Esophagus mucosa (tissue), 1 donor: Measurements from ENCODE around the gene ALDH16A1. TPM values are rescaled to one million over a fixed set of nuclear protein-coding genes. Genes with fewer than 3 reads are reported as not detected.

Experiments
- ATAC-seq: fragments of 200-7000 bp; cut with Tn5 transposase; one replicate; pipeline ENCODE4 v1.9.1; 2020
- total RNA-seq: library from RNA; stranded (reverse); gene quantifications from one replicate; pipeline ENCODE4 v1.2.4, GENCODE V29; 2023
- donor health status: DM: yes; HTN: yes; CAD: no.

The ALDH16A1 gene
- total RNA-seq, 1 donor from 2014 or later, result 27.2 TPM

GRCh38 chr19:49489601-49490167, 36.7 kb downstream of the ALDH16A1 start:
- no peak for ATAC-seq

- ATAC-seq, result no peak
These were observed 37.4 kb downstream of the ALDH16A1 start for GRCh38 chr19:49490287-49491029.

- ATAC-seq, result no peak
These were observed 38.2 kb downstream of the ALDH16A1 start for GRCh38 chr19:49491030-49491803.

- ATAC-seq, result no peak
These were observed 39.0 kb downstream of the ALDH16A1 start for GRCh38 chr19:49491804-49492572.

GRCh38 chr19:49492573-49493405, 39.8 kb downstream of the ALDH16A1 start:
- no peak for ATAC-seq

- ATAC-seq, result no peak
These were observed 43.6 kb downstream of the ALDH16A1 start for GRCh38 chr19:49496574-49497008.

GRCh38 chr19:49497047-49497788, 44.2 kb downstream of the ALDH16A1 start:
- ATAC-seq, result peak; percentile 9

GRCh38 chr19:49497789-49498103, 44.7 kb downstream of the ALDH16A1 start:
- ATAC-seq, result no peak

- no peak for ATAC-seq
These were observed 45.5 kb downstream of the ALDH16A1 start for GRCh38 chr19:49498475-49498874.

- no peak for ATAC-seq
These were observed 46.1 kb downstream of the ALDH16A1 start for GRCh38 chr19:49499030-49499670.

GRCh38 chr19:49502866-49503581, 50.0 kb downstream of the ALDH16A1 start:
- ATAC-seq, result peak; percentile 23

GRCh38 chr19:49503582-49503962, 50.5 kb downstream of the ALDH16A1 start:
- no peak for ATAC-seq

- ATAC-seq, result peak; percentile 74
These were observed 53.6 kb downstream of the ALDH16A1 start for GRCh38 chr19:49506575-49507105.

- no peak for ATAC-seq
These were observed 54.9 kb downstream of the ALDH16A1 start for GRCh38 chr19:49507803-49508494.

GRCh38 chr19:49512970-49513745, 60.1 kb downstream of the ALDH16A1 start:
- peak; percentile 53 for ATAC-seq

GRCh38 chr19:49513746-49514118, 60.7 kb downstream of the ALDH16A1 start:
- ATAC-seq, result no peak

GRCh38 chr19:49514151-49514550, 61.1 kb downstream of the ALDH16A1 start:
- no peak for ATAC-seq

GRCh38 chr19:49515767-49516166, 62.7 kb downstream of the ALDH16A1 start:
- no peak for ATAC-seq
